Thyroid gland (tissue), 4 donors: Measurements from ENCODE around the gene HEXD.

Experiments used
- POLR2A ChIP-seq, 2 donors: fragments of 450-650 bp; IDR thresholded peaks; one replicate each; pipeline ENCODE4 v1.6.1; 2017; ENCODE audit warnings: antibody characterized with exemption in 2 of 2, mild to moderate bottlenecking in 2 of 2, moderate library complexity in 1 of 2
- TF ChIP-seq, protein P1 (sequence below), 6 experiments: fragments of 200-600 bp in 3 of 6; fragments of 450-650 bp in 3 of 6; sonication (generic) in 3 of 6; IDR thresholded peaks; one replicate each; pipeline ENCODE4 v1.5.1; 2016 to 2019; ENCODE audit warnings: antibody characterized with exemption in 6 of 6, mild to moderate bottlenecking in 2 of 6, inconsistent platforms in 1 of 6, moderate library complexity in 1 of 6

GRCh38 chr17:82382933-82383255 lies 35.3 kb upstream of the HEXD start:
- no peak for TF ChIP-seq POLR2A (IDR thresholded peaks at IDR 0.05)
- TF ChIP-seq, protein P1, sequence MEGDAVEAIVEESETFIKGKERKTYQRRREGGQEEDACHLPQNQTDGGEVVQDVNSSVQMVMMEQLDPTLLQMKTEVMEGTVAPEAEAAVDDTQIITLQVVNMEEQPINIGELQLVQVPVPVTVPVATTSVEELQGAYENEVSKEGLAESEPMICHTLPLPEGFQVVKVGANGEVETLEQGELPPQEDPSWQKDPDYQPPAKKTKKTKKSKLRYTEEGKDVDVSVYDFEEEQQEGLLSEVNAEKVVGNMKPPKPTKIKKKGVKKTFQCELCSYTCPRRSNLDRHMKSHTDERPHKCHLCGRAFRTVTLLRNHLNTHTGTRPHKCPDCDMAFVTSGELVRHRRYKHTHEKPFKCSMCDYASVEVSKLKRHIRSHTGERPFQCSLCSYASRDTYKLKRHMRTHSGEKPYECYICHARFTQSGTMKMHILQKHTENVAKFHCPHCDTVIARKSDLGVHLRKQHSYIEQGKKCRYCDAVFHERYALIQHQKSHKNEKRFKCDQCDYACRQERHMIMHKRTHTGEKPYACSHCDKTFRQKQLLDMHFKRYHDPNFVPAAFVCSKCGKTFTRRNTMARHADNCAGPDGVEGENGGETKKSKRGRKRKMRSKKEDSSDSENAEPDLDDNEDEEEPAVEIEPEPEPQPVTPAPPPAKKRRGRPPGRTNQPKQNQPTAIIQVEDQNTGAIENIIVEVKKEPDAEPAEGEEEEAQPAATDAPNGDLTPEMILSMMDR (IDR thresholded peaks at IDR 0.05): no peak
